Hematopoietic multipotent progenitor cell treated with erythropoietin and hydrocortisone succinate and interleukin-3 and kit ligand, for 8 days (in vitro differentiated cells): Measurements from ENCODE around the gene KCNQ2.

Source experiments
- DNase-seq: peaks from one replicate; pipeline ENCODE4 v3.0.0-alpha.2; 2015

KCNQ2 gene

DNA sequence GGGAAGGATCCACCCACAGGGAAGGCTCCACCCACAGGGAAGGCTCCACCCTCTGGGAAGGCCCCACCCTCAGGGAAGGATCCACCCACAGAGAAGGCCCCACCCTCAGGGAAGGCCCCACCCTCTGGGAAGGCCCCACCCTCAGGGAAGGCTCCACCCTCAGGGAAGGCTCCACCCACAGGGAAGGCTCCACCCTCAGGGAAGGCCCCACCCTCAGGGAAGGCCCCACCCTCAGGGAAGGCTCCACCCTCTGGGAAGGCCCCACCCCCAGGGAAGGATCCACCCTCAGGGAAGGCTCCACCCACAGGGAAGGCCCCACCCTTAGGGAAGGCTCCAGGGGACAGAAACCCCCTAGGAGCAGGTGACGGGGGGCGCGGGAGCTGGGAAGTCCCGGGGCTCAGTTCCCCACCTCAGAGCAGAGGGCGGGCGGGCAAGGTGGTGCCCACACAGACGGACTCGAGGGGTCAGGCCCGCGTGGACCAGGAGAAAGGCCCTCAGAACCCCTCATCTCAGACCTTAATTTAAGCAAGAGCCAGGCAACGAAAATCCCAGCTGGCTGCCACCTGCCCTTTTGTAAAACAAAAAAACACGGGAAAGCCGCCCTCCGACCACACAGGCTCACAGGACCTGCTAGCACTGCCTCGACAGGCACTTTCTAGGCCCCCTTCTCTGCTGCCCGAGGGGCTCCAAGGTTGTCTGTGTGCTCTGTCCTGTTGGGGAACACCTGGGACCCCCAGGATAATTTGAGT, 39.7 kb downstream of the KCNQ2 start:
- DNase-seq, result no peak

DNA sequence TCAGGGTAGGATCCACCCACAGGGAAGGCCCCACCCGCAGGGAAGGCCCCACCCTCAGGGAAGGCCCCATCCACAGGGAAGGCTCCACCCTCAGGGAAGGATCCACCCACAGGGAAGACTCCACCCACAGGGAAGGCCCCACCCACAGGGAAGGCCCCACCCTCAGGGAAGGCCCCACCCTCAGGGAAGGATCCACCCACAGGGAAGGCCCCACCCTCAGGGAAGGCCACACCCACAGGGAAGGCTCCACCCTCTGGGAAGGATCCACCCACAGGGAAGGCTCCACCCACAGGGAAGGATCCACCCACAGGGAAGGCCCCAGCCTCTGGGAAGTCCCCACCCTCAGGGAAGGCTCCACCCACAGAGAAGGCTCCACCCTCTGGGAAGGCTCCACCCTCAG, 40.5 kb downstream of the KCNQ2 start:
- no peak for DNase-seq

DNA sequence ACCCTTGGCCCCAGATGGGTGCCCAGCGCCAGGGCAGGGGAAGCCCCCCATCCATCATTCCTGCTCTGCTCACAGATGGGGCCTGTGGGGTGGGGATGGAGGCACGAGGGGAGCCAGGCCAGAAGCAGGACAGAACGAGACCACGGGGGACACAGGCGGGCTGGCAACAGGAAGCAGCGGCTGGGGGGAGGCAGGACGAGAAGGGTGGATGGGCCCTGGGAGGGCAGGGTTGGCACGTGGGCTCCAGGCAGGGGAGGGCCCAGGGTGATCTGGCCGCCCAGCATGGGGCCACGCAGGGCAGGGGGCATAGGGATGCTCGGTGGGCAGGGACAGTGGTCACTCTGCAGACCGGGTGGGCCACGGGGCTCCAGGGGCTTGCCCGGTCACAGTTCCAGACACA, 41.6 kb downstream of the KCNQ2 start:
- no peak for DNase-seq

DNA sequence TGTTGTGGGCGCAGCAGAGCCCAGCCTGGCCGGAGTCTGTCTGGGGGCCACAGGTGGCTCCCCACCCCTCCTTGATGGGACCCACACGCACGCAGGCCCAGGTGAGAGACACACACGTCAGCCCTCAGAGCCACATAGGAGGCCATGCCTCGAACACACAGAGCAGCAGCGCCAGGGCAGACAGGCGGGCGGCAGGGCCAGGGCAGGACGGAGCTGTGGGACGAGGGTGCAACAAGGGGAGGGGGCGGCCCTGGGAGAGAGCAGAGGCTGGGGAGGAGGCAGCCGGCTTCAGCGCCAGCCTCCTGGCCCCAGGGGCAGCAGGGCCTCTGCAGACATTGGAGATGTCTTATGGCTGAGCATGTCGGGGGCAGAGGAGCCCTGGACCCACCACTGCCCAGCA, 42.5 kb downstream of the KCNQ2 start:
- no peak for DNase-seq

GRCh38 chr20:63428906-63429575, 43.4 kb downstream of the KCNQ2 start:
- DNase-seq, result no peak

DNA sequence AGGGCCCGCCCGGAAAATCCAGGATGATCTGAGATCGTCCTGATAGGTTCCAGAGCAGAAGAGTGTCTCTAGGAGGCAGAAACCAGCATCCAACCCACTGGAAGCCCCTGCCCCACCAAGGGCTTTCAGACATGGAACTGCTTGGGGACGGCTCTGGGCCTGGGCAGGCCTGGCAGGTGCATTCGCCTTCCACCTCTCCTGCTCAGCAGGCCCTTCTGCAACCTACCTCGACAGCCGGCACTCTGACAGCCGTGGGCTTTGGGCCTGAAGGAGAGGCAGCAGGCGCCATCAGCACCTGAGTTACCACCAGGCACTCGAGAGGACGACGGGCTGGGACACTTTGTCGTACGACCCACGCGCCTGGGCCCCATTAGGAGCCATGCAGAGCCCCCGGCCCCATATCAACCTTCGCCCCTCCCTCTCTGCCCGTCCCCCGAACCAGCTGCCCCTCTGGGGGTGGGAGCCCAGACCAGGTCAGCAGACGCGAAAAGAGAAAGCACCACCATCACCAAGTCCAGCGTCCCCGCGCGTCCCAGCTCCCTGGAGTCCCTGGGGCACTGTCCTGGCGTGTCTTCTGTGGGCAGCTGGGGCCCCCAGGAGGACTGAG, 44.6 kb downstream of the KCNQ2 start:
- DNase-seq, result no peak

DNA sequence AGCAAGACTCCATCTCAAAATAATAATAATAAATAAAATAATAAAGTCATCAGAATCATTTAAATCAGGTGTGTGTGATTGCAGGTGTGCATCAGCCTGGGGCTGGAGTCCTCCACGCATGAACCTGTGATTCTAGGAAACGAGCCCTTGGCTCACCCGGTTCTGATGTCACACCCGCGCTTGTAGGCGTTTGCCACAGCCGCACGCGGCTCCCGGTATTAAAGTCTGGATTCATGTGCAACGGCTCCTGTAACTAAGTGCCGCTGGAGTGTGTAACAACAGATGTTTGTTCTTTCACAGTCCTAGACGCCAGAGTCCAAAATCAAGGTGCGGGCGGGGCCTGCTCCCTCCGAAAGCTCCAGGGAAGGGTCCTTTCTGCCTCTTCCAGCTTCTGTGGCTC, 45.2 kb downstream of the KCNQ2 start:
- no peak for DNase-seq

- DNase-seq, result no peak
Measured at GRCh38 chr20:63425846-63426485, 46.5 kb downstream of the KCNQ2 start.

DNA sequence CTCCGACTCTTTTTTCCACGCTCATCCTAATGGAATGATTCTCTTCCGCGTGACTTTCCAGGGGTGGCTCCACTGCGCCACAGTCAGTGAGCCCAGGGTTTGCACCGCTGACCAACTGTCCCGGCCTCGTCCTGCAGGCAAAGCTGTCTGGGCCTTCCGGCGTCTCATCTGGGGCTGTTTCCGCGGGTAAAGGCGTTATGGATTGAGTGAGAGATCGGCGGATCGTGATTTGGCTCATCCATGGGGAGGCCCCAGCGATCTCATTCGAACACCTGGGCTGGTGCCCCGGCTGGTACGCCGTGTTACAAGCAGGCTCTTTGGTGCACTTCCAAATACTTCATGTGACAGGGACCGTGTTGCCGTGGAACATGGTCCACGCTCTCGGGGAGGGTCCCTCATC, 47.8 kb downstream of the KCNQ2 start:
- no peak for DNase-seq

DNA sequence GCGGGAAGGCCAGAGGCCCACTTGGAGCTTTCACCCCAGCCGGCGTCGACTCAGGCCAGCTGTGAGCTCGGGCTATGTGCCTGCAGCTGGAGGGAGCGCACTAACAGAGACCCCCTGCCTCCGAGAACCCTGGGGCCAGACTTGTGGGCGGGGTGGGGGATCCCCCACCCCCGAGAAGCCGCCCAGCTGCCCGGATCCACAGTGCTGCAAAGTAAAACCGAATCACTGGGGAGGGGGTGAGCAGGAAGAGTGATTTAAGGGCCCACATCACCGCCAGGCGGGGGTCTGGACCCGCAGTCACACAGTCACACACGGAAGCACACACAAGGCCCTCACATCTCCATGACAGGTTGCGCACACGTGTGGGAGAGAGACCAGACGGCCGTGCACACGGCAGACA, 48.7 kb downstream of the KCNQ2 start:
- no peak for DNase-seq

GRCh38 chr20:63422653-63423052, 49.8 kb downstream of the KCNQ2 start:
- DNase-seq, result no peak

GRCh38 chr20:63421913-63422312, 50.5 kb downstream of the KCNQ2 start:
- DNase-seq, result no peak

DNA sequence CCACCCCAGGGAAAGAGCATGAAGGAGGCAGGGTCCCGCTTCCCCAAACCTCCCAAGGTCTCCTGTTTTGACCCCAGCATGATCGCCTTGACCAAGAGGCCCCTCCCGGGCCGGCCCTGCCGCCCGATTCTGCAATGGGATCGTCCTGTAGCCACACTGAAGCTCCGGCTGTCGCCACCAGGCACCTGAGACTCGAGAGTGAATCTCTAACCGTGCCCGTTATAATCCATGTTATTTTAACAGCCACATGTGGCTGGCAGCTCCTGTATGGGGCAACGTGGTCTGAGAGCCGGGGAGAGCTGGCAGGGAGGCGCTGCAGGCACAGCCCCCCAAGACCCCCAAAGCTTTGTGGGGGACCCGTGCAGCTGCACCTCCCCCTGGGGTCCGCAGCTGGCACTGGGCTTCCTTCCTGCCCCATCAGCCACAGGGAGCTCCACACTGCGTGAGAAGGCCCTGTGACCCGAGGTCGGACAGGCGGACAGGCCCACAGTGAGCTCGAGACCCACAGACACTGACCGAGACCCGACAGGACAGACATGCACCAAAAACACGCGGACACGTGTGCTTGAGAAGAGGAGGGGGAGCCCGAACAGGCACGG, 51.3 kb downstream of the KCNQ2 start:
- DNase-seq, result no peak

GRCh38 chr20:63420359-63421093, 51.9 kb downstream of the KCNQ2 start:
- no peak for DNase-seq

DNA sequence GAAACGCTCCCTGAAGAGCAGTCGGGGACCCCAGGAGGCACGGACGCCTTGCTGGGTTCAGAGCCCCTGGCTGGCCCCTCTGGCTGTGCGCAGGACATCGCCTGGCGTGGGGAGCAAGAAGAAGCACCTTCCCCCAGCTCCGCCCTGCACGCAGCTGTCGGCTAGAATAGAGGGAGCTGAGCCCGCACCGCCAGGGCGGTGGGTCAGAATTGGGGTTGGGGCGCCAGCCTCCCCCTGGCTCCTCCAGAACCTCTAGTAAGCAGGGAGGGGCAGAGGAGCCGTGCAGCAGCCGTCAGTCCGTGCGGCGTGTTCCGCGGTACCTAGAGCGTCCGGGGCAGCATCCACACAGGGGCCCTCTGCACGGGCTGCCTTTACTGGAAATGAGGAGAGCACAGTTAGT, 53.2 kb downstream of the KCNQ2 start:
- DNase-seq, result no peak

GRCh38 chr20:63418617-63419016, 53.8 kb downstream of the KCNQ2 start:
- DNase-seq, result no peak

- DNase-seq, result no peak
Measured at GRCh38 chr20:63417738-63418120, 54.7 kb downstream of the KCNQ2 start.

- DNase-seq, result no peak
Measured at GRCh38 chr20:63417097-63417737, 55.2 kb downstream of the KCNQ2 start.

DNA sequence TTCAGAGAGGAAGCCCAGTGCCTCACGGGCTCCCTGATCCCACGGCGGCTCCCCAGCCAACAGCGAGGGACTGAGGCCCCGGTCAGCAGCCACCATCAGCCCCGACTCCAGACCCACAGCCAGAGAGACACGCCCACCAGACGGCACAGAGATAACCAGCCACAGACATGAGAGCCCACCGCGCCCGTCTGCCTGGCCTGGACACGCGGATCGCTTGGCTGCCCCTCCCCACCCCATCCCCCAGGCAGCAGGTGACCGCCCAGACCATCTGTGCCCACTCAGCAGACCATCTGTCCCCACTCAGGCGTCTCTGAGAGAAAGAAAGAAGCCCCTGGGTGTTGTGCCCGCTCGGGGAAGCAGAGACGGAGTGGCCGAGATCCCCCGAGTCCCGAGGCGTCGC, 55.8 kb downstream of the KCNQ2 start:
- no peak for DNase-seq

GRCh38 chr20:63415647-63416391, 56.6 kb downstream of the KCNQ2 start:
- DNase-seq, result no peak

DNA sequence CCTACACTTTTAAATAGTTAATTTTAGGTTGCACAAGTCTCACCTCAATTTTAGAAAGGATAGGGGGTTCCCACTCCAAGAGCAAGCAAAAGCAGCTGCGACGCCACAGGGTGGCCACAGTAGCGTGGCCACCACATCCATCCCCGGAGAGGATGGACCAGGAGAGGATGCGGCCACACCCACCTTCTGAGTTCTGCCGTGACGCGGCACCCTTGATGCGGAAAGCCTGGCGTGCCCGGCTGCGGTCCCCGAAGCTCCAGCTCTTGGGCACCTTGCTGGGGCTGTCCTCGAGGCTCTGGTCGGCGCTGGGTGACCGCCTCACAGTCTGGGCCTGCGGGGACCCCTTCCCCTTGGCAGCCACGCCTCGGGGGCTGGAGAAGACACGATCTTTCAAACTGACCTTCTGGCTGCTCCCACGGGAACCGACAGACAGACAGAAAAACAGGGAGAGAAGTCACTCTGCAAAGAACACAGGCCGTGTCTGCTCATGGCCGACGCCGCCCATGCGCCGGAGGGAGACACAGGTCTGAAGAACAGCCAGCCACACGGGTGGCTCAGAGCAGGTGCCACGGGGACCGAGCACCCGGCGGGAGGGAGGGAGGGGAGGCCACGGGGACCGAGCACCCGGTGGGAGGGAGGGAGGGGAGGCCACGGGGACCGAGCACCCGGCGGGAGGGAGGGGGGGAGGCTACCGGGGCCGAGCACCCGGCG, 57.6 kb downstream of the KCNQ2 start:
- no peak for DNase-seq
